Body of pancreas (tissue), 4 donors: ENCODE results near the gene C12orf75.

Experiments used
- CTCF ChIP-seq, 7 experiments: fragments of 450-650 bp in 4 of 7; fragments of 200-600 bp in 3 of 7; sonication (generic) in 3 of 7; IDR thresholded peaks; one replicate each; pipeline ENCODE4 v1.5.1; 2016 to 2019; ENCODE audit warnings: antibody characterized with exemption in 7 of 7
- POLR2A ChIP-seq, 3 donors: fragments of 450-650 bp; IDR thresholded peaks; one replicate each; pipeline ENCODE4 v1.6.1; 2016; ENCODE audit warnings: antibody characterized with exemption in 3 of 3, mild to moderate bottlenecking in 2 of 3

GRCh38 chr12:105358789-105359188, 28.3 kb downstream of the C12orf75 start:
- TF ChIP-seq CTCF (IDR thresholded peaks at IDR 0.05) (no peak), POLR2A (IDR thresholded peaks at IDR 0.05) (no peak)
